GM12878 (cell line): ENCODE results near the gene CACNG1. TPM values are rescaled to one million over a fixed set of nuclear protein-coding genes. Genes with fewer than 3 reads are reported as not detected.

Experiments used
- ATAC-seq: fragments of 200-7000 bp; cut with Tn5 transposase; 3 replicates; pipeline ENCODE4 v1.9.1; 2020; ENCODE audit warnings: mild to moderate bottlenecking, moderate library complexity
- BruUV-seq: library from RNA; stranded (reverse); fragments of 400-500 nt; replicated peaks from 2 replicates; lab custom pipeline; 2021; lab: Mats Ljungman, UMichigan
- CTCF ChIA-PET: fragments of 300-600 bp; sonication (Branson Sonifier 250); formaldehyde crosslinking; extraction: SDS; loops from one replicate; lab custom pipeline; 2021; ENCODE audit warnings: inconsistent platforms; lab: Yijun Ruan, JAX
- POLR2A ChIA-PET: fragments of 350-600 bp; formaldehyde crosslinking; extraction: SDS; loops from one replicate; lab custom pipeline; 2021; ENCODE audit warnings: inconsistent platforms; lab: Charles Lee
- RAD21 ChIA-PET: fragments of 300-600 bp; sonication (Branson Sonifier 250); formaldehyde crosslinking; loops from one replicate; lab custom pipeline; 2023; ENCODE audit warnings: antibody characterized with exemption; ENCODE audit not compliant: unreplicated experiment; lab: Charles Lee
- SMC1A ChIA-PET: fragments of 300-600 bp; sonication (Branson Sonifier 250); formaldehyde crosslinking; loops from one replicate; lab custom pipeline; 2023; ENCODE audit not compliant: unreplicated experiment, uncharacterized antibody; lab: Charles Lee
- DNase-seq: peaks from one replicate; pipeline ENCODE4 v3.0.0-alpha.2; 2011; ENCODE audit warnings: low read depth, low spot score
- FAIRE-seq: peaks from 3 replicates; lab custom pipeline; 2011; peaks lifted over from hg19 to GRCh38; lab: Jason Lieb, UNC
- H2AFZ ChIP-seq: 2 replicates; pipeline ENCODE4 v1.6.0; 2011; ENCODE audit warnings: low read depth, low read length, control low read depth; ENCODE audit not compliant: control insufficient read depth
- H3K27ac ChIP-seq: 2 replicates; pipeline ENCODE4 v1.5.1; 2011; ENCODE audit warnings: control low read depth; ENCODE audit not compliant: control insufficient read depth, insufficient read depth
- H3K27me3 ChIP-seq, 2 experiments: replicated peaks in 1 of 2; 2 replicates each; pipeline versions ENCODE4 v1.6.0 to v1.6.1; 2011; ENCODE audit warnings: low read length in 1 of 2; ENCODE audit not compliant: control insufficient read depth in 2 of 2, insufficient read depth in 2 of 2
- H3K36me3 ChIP-seq, 2 experiments: 2 replicates each; pipeline ENCODE4 v1.5.1; 2011; ENCODE audit warnings: low read length in 1 of 2; ENCODE audit not compliant: control insufficient read depth in 2 of 2, insufficient read depth in 2 of 2
- H3K4me1 ChIP-seq: 2 replicates; pipeline ENCODE4 v1.6.1; 2011; ENCODE audit warnings: mild to moderate bottlenecking, low read length, moderate library complexity, mixed read lengths; ENCODE audit not compliant: control insufficient read depth, insufficient read depth
- H3K4me2 ChIP-seq: 2 replicates; pipeline ENCODE4 v1.6.0; 2011; ENCODE audit warnings: control low read depth; ENCODE audit not compliant: control insufficient read depth, insufficient read depth
- H3K4me3 ChIP-seq: fragments of 200-600 bp; sonication (generic); 2 replicates; pipeline ENCODE4 v1.5.1; 2016
- H3K79me2 ChIP-seq: 2 replicates; pipeline ENCODE4 v1.6.0; 2011; ENCODE audit warnings: low read length; ENCODE audit not compliant: control insufficient read depth, insufficient read depth
- H3K9ac ChIP-seq: 2 replicates; pipeline ENCODE4 v1.8.0; 2011; ENCODE audit warnings: low read length, control low read depth, mixed read lengths; ENCODE audit not compliant: control insufficient read depth, insufficient read depth
- H3K9me3 ChIP-seq: replicated peaks from 3 replicates; pipeline ENCODE4 v1.5.1; 2011; ENCODE audit warnings: mild to moderate bottlenecking, low read length; ENCODE audit not compliant: control insufficient read depth, insufficient read depth
- H4K20me1 ChIP-seq: 2 replicates; pipeline ENCODE4 v1.6.0; 2011; ENCODE audit not compliant: control insufficient read depth, insufficient read depth
- ASH2L ChIP-seq: fragments of 300-600, 200-600 bp; sonication (generic); IDR thresholded peaks from 2 replicates; pipeline ENCODE4 v1.6.1; 2017; ENCODE audit warnings: low read depth, mild to moderate bottlenecking, borderline replicate concordance
- BCL11A ChIP-seq: IDR thresholded peaks from 2 replicates; pipeline ENCODE4 v1.6.1; 2011; ENCODE audit warnings: low read depth, low read length
- CBX3 ChIP-seq: fragments of 200-600 bp; sonication (generic); IDR thresholded peaks from 2 replicates; pipeline ENCODE4 v1.6.1; 2016; ENCODE audit warnings: low read depth, borderline replicate concordance
- EZH2 ChIP-seq: IDR thresholded peaks from 2 replicates; pipeline ENCODE4 v1.6.1; 2012; ENCODE audit warnings: low read depth, mild to moderate bottlenecking, control low read depth, inconsistent platforms, low read length, borderline replicate concordance; ENCODE audit not compliant: control insufficient read depth
- KLF5 ChIP-seq: fragments of 450-650 bp; IDR thresholded peaks from 2 replicates; pipeline ENCODE4 v1.6.1; 2014; ENCODE audit warnings: mild to moderate bottlenecking; ENCODE audit not compliant: partially characterized antibody
- MEF2A ChIP-seq: IDR thresholded peaks from 2 replicates; pipeline ENCODE4 v1.6.1; 2011; ENCODE audit warnings: low read depth, mild to moderate bottlenecking, low read length, moderate library complexity; ENCODE audit not compliant: insufficient read depth
- TCF3 ChIP-seq: IDR thresholded peaks from 2 replicates; pipeline ENCODE4 v1.6.1; 2012; ENCODE audit warnings: low read depth, mild to moderate bottlenecking, low read length, borderline replicate concordance; ENCODE audit not compliant: insufficient read depth
- TCF7 ChIP-seq: IDR thresholded peaks from 2 replicates; pipeline ENCODE4 v1.6.1; 2014; ENCODE audit warnings: antibody characterized with exemption, borderline replicate concordance
- YY1 ChIP-seq: IDR thresholded peaks from 2 replicates; pipeline ENCODE4 v1.6.1; 2011; ENCODE audit warnings: low read depth, mild to moderate bottlenecking, low read length
- ZNF384 ChIP-seq: IDR thresholded peaks from 2 replicates; pipeline ENCODE4 v1.6.1; 2012; ENCODE audit warnings: low read depth, mild to moderate bottlenecking, low read length, improper control_type of control experiment, borderline replicate concordance
- whole genome bisulfite sequencing: methylation state at CpG from one replicate; pipeline ENCODE4 v1.1.6; 2016; ENCODE audit warnings: low lambda C conversion rate; ENCODE audit not compliant: insufficient replicate concordance, insufficient coverage; ENCODE audit errors: missing lambda C conversion rate; 5-methylcytosine and 5-hydroxymethylcytosine counted together
- in situ Hi-C: fragments of 300-500 bp; cut with MboI; formaldehyde crosslinking; loops from 9 replicates; pipeline ENCODE4 v1.14.3; 2018; ENCODE audit warnings: mixed read lengths
- intact Hi-C: fragments of 100-400 bp; cut with micrococcal nuclease; formaldehyde crosslinking; loops from one replicate; pipeline ENCODE4 v1.14.2; 2022; ENCODE audit not compliant: unreplicated experiment
- polyA plus RNA-seq, 11 experiments: library from polyadenylated mRNA; depleted of rRNA in 4 of 11; unstranded in 6 of 11; stranded (reverse) in 5 of 11; fragments of >200 nt; fragmentation: Nextera tagmentation in 4 of 11; fragmentation: Illumina TruSeq in 1 of 11; extraction: Ambion mirVana in 4 of 11; extraction: Trizol in 1 of 11; gene quantifications; 1 replicate in 1 of 11; 2 replicates in 10 of 11; pipeline versions ENCODE4 v1.2.1 to v1.2.3, GENCODE V29; 2011 to 2016; ENCODE audit warnings: inconsistent platforms in 2 of 11, missing spikeins in 2 of 11, low read depth in 1 of 11
- total RNA-seq, 4 experiments: library from RNA; depleted of rRNA in 3 of 4; stranded (reverse); fragments of >200 nt in 3 of 4; fragmentation: Illumina TruSeq in 1 of 4; extraction: Trizol in 1 of 4; gene quantifications; 2 replicates each; pipeline versions ENCODE4 v1.2.1 to v1.2.3, GENCODE V29; 2013 to 2021

Gene CACNG1
- total and polyA plus RNA-seq, 10 of the 15 experiments (the other 5 are each of a cell fraction or from before 2014, with no cell fraction given) = not detected

DNA sequence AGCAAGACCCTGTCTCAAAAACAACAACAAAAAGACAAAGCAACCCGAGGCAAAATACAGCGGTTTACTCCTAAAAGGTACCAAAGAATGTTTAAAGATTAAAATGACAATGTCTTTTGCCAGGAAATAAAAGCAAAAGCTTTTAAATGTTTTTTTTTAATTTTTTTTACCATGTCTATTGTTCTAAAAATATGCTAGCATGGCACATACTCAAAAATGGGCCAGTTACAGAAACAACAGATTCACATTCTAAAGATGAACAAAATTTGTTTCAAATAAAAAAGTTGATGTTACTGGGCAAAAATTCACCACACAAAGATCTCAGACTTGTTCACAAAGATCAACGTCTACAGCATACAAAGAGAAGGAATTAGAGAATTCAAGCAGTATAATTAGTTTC lies 41.1 kb downstream of the CACNG1 start:
- POLR2A ChIA-PET = interaction anchor here (0.6 kb wide), 1 partner anchor 49 kb away, joined by 7 read pairs; no protein-coding TSS in a partner anchor
- TSS peak; percentile 36 for BruUV-seq
- Histone ChIP-seq H3K27ac (no peak overlapping the region), H3K27me3 (no peaks in the 10 kb centered on the region), H3K9me3 (no peaks in the 10 kb centered on the region), H3K36me3 (peaks cover 2 to 6% of the 10 kb centered on the region in 2 experiments), H4K20me1 (no peaks in the 10 kb centered on the region), H2AFZ (no peak overlapping the region), H3K4me2 (no peak overlapping the region), H3K4me1 (peaks cover 15% of the 10 kb centered on the region), H3K79me2 (no peaks in the 10 kb centered on the region; the same call in 1 of the 2 replicates), H3K4me3 (no peak overlapping the region), H3K9ac (no peak overlapping the region)
- intact Hi-C loops = no loop called here
- in situ Hi-C loops = no loop called here
- ATAC-seq (no peak), FAIRE-seq (no peak), DNase-seq (no peak)
- CTCF ChIA-PET = interaction anchor here (1.6 kb wide), 1 partner anchor 368 kb away, joined by 5 read pairs; no protein-coding TSS in a partner anchor
- WGBS = 92% methylated on average over 3 of the region's 3 CpGs
- no peak for TF ChIP-seq ZNF384
- no peak for TF ChIP-seq KLF5
- TF ChIP-seq TCF7 = no peak
- no peak for TF ChIP-seq MEF2A
- no peak for TF ChIP-seq CBX3
- no peak for TF ChIP-seq TCF3
- no peak for TF ChIP-seq YY1
- no peak for TF ChIP-seq ASH2L
- no peak for TF ChIP-seq EZH2
- TF ChIP-seq BCL11A = no peak
- RAD21 ChIA-PET = interaction anchor here (1.1 kb wide), 1 partner anchor 9 kb away, joined by 3 read pairs; no protein-coding TSS in a partner anchor
- SMC1A ChIA-PET = no interaction called here
